ENCODE results near the gene KAT2A.

Gene KAT2A

DNA sequence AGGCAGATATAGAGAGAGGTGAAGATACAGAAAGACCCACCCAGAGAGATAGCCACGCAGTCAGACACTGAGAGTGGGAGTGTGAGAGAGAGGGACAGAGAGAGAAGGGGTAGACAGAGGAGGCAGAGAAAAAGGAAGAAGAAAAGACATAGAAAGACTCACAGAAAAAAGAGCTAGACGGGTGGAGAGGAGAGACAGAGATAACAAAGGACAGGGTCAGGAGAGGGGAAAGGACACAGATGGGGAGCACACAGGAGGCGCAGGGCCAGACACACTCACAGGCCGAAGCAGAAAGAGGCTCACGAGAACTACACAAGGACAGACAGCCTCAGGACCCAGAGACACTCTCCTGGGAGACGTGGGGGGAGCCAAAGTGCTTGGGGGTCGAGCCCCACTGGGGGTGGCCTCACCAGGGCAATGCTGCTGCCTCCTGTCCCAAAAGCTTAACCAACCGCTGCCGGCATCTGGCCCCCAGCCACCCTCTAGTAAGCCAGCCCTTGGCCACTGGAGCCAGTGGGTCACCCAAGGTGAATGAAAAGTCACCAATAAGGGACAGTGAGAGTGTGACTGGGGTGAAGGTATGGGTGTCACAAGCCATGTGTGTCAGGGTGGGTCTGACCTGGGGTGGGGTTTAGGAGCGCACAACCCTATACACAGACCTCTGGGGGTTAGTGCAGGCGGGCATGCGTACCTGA lies 26.6 kb downstream of the KAT2A start:
- DNase-seq (ENCODE audit: low read depth, low spot score) = no peak
- Histone ChIP-seq H3K4me1 (ENCODE audit: insufficient read depth, insufficient read length) (peaks cover 20% of the 10 kb centered on the region), H3K4me3 (ENCODE audit: insufficient read length, low read depth) (no peak overlapping the region), H3K9me3 (ENCODE audit: insufficient read depth, low read length) (no peaks in the 10 kb centered on the region), H3K27me3 (ENCODE audit: insufficient read depth, insufficient read length) (peaks cover 15% of the 10 kb centered on the region), H3K36me3 (ENCODE audit: insufficient read depth, insufficient read length, low read length) (no peaks in the 10 kb centered on the region), H3K9ac (ENCODE audit: insufficient read length, low read depth) (no peak overlapping the region)
- TF ChIP-seq YY1 (IDR thresholded peaks at IDR 0.05; ENCODE audit: insufficient read depth, insufficient read length) = no peak
- TF ChIP-seq SUZ12 (IDR thresholded peaks at IDR 0.05; ENCODE audit: extremely low read depth, insufficient read depth, insufficient read length) = no peak
- no peak for TF ChIP-seq ZNF274 (IDR thresholded peaks at IDR 0.05; ENCODE audit: low read depth, low read length)

DNA sequence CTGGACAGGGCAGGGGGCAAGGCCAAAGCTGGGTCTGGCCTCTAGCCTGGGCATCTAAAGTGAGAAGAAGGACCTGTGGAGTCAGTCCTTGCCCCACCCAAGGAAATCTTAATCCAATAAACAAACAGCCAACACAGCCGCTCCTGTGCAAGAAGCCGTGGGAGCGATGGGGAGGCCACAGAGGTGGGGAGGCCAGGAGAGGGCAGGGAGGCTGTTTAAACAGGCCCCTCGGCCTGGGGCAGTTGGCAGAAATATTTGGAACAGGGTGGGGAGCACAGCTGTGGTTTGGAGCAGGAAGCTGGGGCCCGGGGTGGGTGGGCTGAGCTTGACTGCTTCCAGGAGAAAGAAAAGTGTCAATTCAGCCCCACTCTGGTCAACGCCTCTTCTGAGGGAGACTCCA lies 28.2 kb downstream of the KAT2A start:
- TF ChIP-seq ZNF274 (IDR thresholded peaks at IDR 0.05; ENCODE audit: low read depth, low read length) (no peak), SUZ12 (IDR thresholded peaks at IDR 0.05; ENCODE audit: extremely low read depth, insufficient read depth, insufficient read length) (no peak), YY1 (IDR thresholded peaks at IDR 0.05; ENCODE audit: insufficient read depth, insufficient read length) (no peak)

GRCh38 chr17:42090964-42091790 lies 30.0 kb downstream of the KAT2A start:
- H3K9ac ChIP-seq (ENCODE audit: insufficient read length, low read depth) = no peak overlapping the region
- TF ChIP-seq SUZ12 (IDR thresholded peaks at IDR 0.05; ENCODE audit: extremely low read depth, insufficient read depth, insufficient read length) = no peak
- no peak for TF ChIP-seq ZNF274 (IDR thresholded peaks at IDR 0.05; ENCODE audit: low read depth, low read length)
- no peak for TF ChIP-seq YY1 (IDR thresholded peaks at IDR 0.05; ENCODE audit: insufficient read depth, insufficient read length)

More for the DNA sequence above, 28.2 kb downstream of the KAT2A start:
- DNase-seq (ENCODE audit: low read depth, low spot score) = no peak
- Histone ChIP-seq H3K9me3 (ENCODE audit: insufficient read depth, low read length) (no peaks in the 10 kb centered on the region), H3K27me3 (ENCODE audit: insufficient read depth, insufficient read length) (peaks cover 13% of the 10 kb centered on the region), H3K9ac (ENCODE audit: insufficient read length, low read depth) (no peak overlapping the region), H3K36me3 (ENCODE audit: insufficient read depth, insufficient read length, low read length) (no peaks in the 10 kb centered on the region), H3K4me1 (ENCODE audit: insufficient read depth, insufficient read length) (peaks cover 26% of the 10 kb centered on the region), H3K4me3 (ENCODE audit: insufficient read length, low read depth) (no peak overlapping the region)

DNA sequence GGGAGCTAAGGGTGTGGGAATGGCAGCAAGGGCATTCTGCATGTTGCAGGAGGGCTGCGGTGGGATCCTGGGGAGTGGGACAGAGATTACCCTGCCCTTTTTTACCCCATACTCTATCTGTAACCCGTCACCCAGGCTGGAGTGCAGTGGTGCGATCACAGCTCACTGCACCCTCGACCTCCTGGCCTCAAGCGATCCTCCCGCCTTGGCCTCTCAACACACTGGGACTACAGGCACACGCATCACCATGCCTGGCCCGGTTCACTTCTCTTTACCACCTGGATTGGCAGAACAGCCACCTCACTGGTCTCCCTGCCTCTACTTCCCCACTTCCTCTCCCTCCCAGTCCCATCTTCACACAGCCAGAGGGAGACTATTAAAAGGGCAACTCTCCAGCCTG lies 32.4 kb downstream of the KAT2A start:
- H3K4me1 ChIP-seq (ENCODE audit: insufficient read depth, insufficient read length) = peaks cover 13% of the 10 kb centered on the region
- TF ChIP-seq ZNF274 (IDR thresholded peaks at IDR 0.05; ENCODE audit: low read depth, low read length) (no peak), SUZ12 (IDR thresholded peaks at IDR 0.05; ENCODE audit: extremely low read depth, insufficient read depth, insufficient read length) (no peak), YY1 (IDR thresholded peaks at IDR 0.05; ENCODE audit: insufficient read depth, insufficient read length) (no peak)
- H3K36me3 ChIP-seq (ENCODE audit: insufficient read depth, insufficient read length, low read length) = no peaks in the 10 kb centered on the region
- no peak overlapping the region for H3K9ac ChIP-seq (ENCODE audit: insufficient read length, low read depth)
- H3K27me3 ChIP-seq (ENCODE audit: insufficient read depth, insufficient read length) = no peaks in the 10 kb centered on the region
- no peaks in the 10 kb centered on the region for H3K9me3 ChIP-seq (ENCODE audit: insufficient read depth, low read length)
- H3K4me3 ChIP-seq (ENCODE audit: insufficient read length, low read depth) = no peak overlapping the region
- no peak for DNase-seq (ENCODE audit: low read depth, low spot score)

More at GRCh38 chr17:42090964-42091790, 30.0 kb downstream of the KAT2A start:
- no peaks in the 10 kb centered on the region for H3K9me3 ChIP-seq (ENCODE audit: insufficient read depth, low read length)
- H3K4me1 ChIP-seq (ENCODE audit: insufficient read depth, insufficient read length) = peaks cover 16% of the 10 kb centered on the region
- H3K36me3 ChIP-seq (ENCODE audit: insufficient read depth, insufficient read length, low read length) = no peaks in the 10 kb centered on the region
- no peaks in the 10 kb centered on the region for H3K27me3 ChIP-seq (ENCODE audit: insufficient read depth, insufficient read length)
- H3K4me3 ChIP-seq (ENCODE audit: insufficient read length, low read depth) = no peak overlapping the region
- DNase-seq (ENCODE audit: low read depth, low spot score) = no peak

DNA sequence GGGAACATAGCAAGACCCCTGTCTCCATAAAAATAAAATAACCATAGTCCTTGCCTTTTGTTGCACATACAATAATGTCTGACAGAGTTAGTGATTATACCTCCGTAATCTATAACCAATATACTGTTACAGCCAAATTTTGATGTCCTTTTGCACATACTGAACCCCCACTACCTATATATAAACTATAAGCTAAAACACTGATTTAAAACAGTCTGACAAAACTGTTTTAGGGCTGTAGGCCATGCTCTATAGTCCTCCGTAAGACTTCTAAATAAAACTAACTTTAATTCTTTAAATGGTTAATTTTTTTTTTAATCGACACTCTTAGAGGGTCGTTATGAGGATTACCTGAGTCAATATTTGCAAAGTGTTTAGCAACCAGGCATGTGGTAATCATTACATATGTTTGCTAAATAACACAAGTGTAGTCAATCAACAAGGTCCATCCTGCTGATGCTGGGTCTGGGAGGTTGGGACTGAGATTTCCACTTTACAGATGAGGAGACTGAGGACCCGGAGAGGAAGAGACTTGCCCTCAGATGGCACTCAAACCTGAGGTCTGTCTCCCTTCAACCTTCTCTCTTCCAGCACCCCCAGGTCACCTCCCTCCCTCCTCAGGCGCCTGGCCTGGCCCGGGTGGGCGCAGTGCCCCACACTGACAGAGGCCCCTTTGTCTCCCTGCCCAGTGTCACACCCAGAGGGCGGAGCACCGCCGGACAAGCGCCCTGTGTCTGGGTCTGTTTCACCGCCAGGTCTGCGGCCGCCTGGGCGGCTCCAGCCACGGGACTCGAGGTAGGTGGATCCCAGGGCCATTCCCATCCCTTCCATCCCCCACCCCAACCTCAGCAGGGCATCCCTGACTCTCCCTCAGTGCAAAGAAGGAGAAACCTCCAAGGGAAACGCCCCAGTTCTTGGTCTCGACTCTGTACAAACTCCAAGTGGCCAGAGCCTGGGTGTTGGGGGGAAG lies 33.1 kb downstream of the KAT2A start:
- H3K4me3 ChIP-seq (ENCODE audit: insufficient read length, low read depth) = no peak overlapping the region
- peaks cover 13% of the 10 kb centered on the region for H3K4me1 ChIP-seq (ENCODE audit: insufficient read depth, insufficient read length)
- no peaks in the 10 kb centered on the region for H3K27me3 ChIP-seq (ENCODE audit: insufficient read depth, insufficient read length)
- TF ChIP-seq ZNF274 (IDR thresholded peaks at IDR 0.05; ENCODE audit: low read depth, low read length) (no peak), YY1 (IDR thresholded peaks at IDR 0.05; ENCODE audit: insufficient read depth, insufficient read length) (no peak), SUZ12 (IDR thresholded peaks at IDR 0.05; ENCODE audit: extremely low read depth, insufficient read depth, insufficient read length) (no peak)
- H3K9ac ChIP-seq (ENCODE audit: insufficient read length, low read depth) = no peak overlapping the region
- no peak for DNase-seq (ENCODE audit: low read depth, low spot score)
- H3K9me3 ChIP-seq (ENCODE audit: insufficient read depth, low read length) = no peaks in the 10 kb centered on the region
- H3K36me3 ChIP-seq (ENCODE audit: insufficient read depth, insufficient read length, low read length) = no peaks in the 10 kb centered on the region

- Histone ChIP-seq H3K36me3 (ENCODE audit: insufficient read depth, insufficient read length, low read length) (no peaks in the 10 kb centered on the region), H3K4me1 (ENCODE audit: insufficient read depth, insufficient read length) (peaks cover 13% of the 10 kb centered on the region), H3K27me3 (ENCODE audit: insufficient read depth, insufficient read length) (no peaks in the 10 kb centered on the region), H3K9ac (ENCODE audit: insufficient read length, low read depth) (no peak overlapping the region), H3K4me3 (ENCODE audit: insufficient read length, low read depth) (no peak overlapping the region), H3K9me3 (ENCODE audit: insufficient read depth, low read length) (no peaks in the 10 kb centered on the region)
- TF ChIP-seq SUZ12 (IDR thresholded peaks at IDR 0.05; ENCODE audit: extremely low read depth, insufficient read depth, insufficient read length) = no peak
- TF ChIP-seq YY1 (IDR thresholded peaks at IDR 0.05; ENCODE audit: insufficient read depth, insufficient read length) = no peak
- TF ChIP-seq ZNF274 (IDR thresholded peaks at IDR 0.05; ENCODE audit: low read depth, low read length) = no peak
- DNase-seq (ENCODE audit: low read depth, low spot score) = no peak
Measured at GRCh38 chr17:42087042-42087701, 34.0 kb downstream of the KAT2A start.
